IMR-90 (cell line): ENCODE data around the gene BSPRY. TPM values are rescaled to one million over a fixed set of nuclear protein-coding genes. Genes with fewer than 3 reads are reported as not detected.

ENCODE experiments used
- ATAC-seq: fragments of 200-7000 bp; cut with Tn5 transposase; 2 replicates; pipeline ENCODE4 v1.9.1; 2020; ENCODE audit warnings: low read depth, mild to moderate bottlenecking, moderate library complexity
- BruUV-seq: library from RNA; stranded (reverse); fragments of 400-500 nt; replicated peaks from 2 replicates; lab custom pipeline; 2021; lab: Mats Ljungman, UMichigan
- CTCF ChIA-PET: fragments of 300-600 bp; formaldehyde crosslinking; extraction: SDS; loops from one replicate; lab custom pipeline; 2021; ENCODE audit warnings: antibody characterized with exemption; lab: Yijun Ruan, JAX
- POLR2A ChIA-PET: fragments of 300-600 bp; sonication (Branson Sonifier 250); formaldehyde crosslinking; loops from one replicate; lab custom pipeline; 2022; ENCODE audit warnings: antibody characterized with exemption; ENCODE audit not compliant: unreplicated experiment; lab: Charles Lee
- DNase-seq: peaks from one replicate; pipeline ENCODE4 v3.0.0; 2013
- H2AFZ ChIP-seq: replicated peaks from 2 replicates; pipeline ENCODE3; 2013; ENCODE audit warnings: low read length, mild to moderate bottlenecking; ENCODE audit not compliant: poor library complexity
- H2AK5ac ChIP-seq: 2 replicates; pipeline ENCODE4 v1.6.1; 2013; ENCODE audit warnings: low read depth, low read length, inconsistent platforms
- H2AK9ac ChIP-seq: replicated peaks from 2 replicates; pipeline ENCODE3; 2013; ENCODE audit warnings: mild to moderate bottlenecking, low read depth, low read length, moderate library complexity; ENCODE audit not compliant: poor library complexity
- H2BK120ac ChIP-seq: 2 replicates; pipeline ENCODE4 v1.6.1; 2013; ENCODE audit warnings: low read depth, low read length, inconsistent platforms
- H2BK15ac ChIP-seq: 3 replicates; pipeline ENCODE4 v1.6.1; 2013; ENCODE audit warnings: low read depth, low read length, inconsistent platforms
- H2BK20ac ChIP-seq: 2 replicates; pipeline ENCODE4 v1.6.1; 2013; ENCODE audit warnings: low read depth, mild to moderate bottlenecking, inconsistent platforms, low read length, moderate library complexity
- H2BK5ac ChIP-seq: 2 replicates; pipeline ENCODE4 v1.6.1; 2013; ENCODE audit warnings: mild to moderate bottlenecking, low read depth, low read length, inconsistent platforms; ENCODE audit not compliant: poor library complexity, severe bottlenecking
- H3K14ac ChIP-seq: replicated peaks from 2 replicates; pipeline ENCODE4 v1.6.1; 2013; ENCODE audit warnings: low read depth, low read length, inconsistent platforms
- H3K18ac ChIP-seq: 2 replicates; pipeline ENCODE4 v1.6.1; 2013; ENCODE audit warnings: low read depth, low read length, control low read depth
- H3K23ac ChIP-seq: 2 replicates; pipeline ENCODE4 v1.6.1; 2013; ENCODE audit warnings: low read depth, low read length, inconsistent platforms
- H3K27ac ChIP-seq: 2 replicates; pipeline ENCODE4 v1.5.1; 2013; ENCODE audit warnings: mild to moderate bottlenecking, control low read depth, low read length; ENCODE audit not compliant: insufficient read depth
- H3K27me3 ChIP-seq: 2 replicates; pipeline ENCODE4 v1.6.1; 2013; ENCODE audit warnings: low read length; ENCODE audit not compliant: control insufficient read depth, insufficient read depth
- H3K36me3 ChIP-seq: 2 replicates; pipeline ENCODE4 v1.6.1; 2013; ENCODE audit warnings: low read length, mixed read lengths; ENCODE audit not compliant: control insufficient read depth, insufficient read depth
- H3K4ac ChIP-seq: 2 replicates; pipeline ENCODE4 v1.6.1; 2013; ENCODE audit warnings: low read depth, low read length, inconsistent platforms
- H3K4me1 ChIP-seq: 2 replicates; pipeline ENCODE4 v1.6.1; 2013; ENCODE audit warnings: low read length, mixed read lengths; ENCODE audit not compliant: control insufficient read depth, insufficient read depth
- H3K4me2 ChIP-seq: 2 replicates; pipeline ENCODE4 v1.6.1; 2013; ENCODE audit warnings: low read depth, mild to moderate bottlenecking, control low read depth, low read length, moderate library complexity
- H3K4me3 ChIP-seq: 2 replicates; pipeline ENCODE4 v1.5.1; 2013; ENCODE audit warnings: low read depth, mild to moderate bottlenecking, control low read depth, low read length, moderate library complexity; ENCODE audit not compliant: insufficient read depth
- H3K56ac ChIP-seq: 2 replicates; pipeline ENCODE4 v1.6.1; 2013; ENCODE audit warnings: low read length, inconsistent platforms; ENCODE audit not compliant: insufficient read depth; ENCODE audit errors: extremely low read depth
- H3K79me1 ChIP-seq, 2 experiments: 2 replicates each; pipeline ENCODE4 v1.6.1; 2013; ENCODE audit warnings: low read length in 2 of 2, inconsistent platforms in 1 of 2, low read depth in 1 of 2
- H3K9ac ChIP-seq: 2 replicates; pipeline ENCODE4 v1.6.1; 2013; ENCODE audit warnings: low read depth, low read length, control low read depth
- H3K9me1 ChIP-seq: 2 replicates; pipeline ENCODE4 v1.6.1; 2013; ENCODE audit warnings: low read length, inconsistent platforms; ENCODE audit not compliant: insufficient read depth
- H3K9me3 ChIP-seq: 2 replicates; pipeline ENCODE4 v1.6.1; 2013; ENCODE audit warnings: low read length; ENCODE audit not compliant: control insufficient read depth, insufficient read depth
- H4K20me1 ChIP-seq: 2 replicates; pipeline ENCODE4 v1.6.1; 2013; ENCODE audit warnings: low read length, inconsistent platforms; ENCODE audit not compliant: insufficient read depth
- H4K5ac ChIP-seq: 2 replicates; pipeline ENCODE4 v1.6.1; 2013; ENCODE audit warnings: mild to moderate bottlenecking, low read depth, low read length, control low read depth
- H4K8ac ChIP-seq, 2 experiments: 2 replicates each; pipeline ENCODE4 v1.6.1; 2013; ENCODE audit warnings: low read depth in 2 of 2, low read length in 2 of 2, control low read depth in 1 of 2, inconsistent platforms in 1 of 2
- H4K91ac ChIP-seq: 2 replicates; pipeline ENCODE4 v1.6.1; 2013; ENCODE audit warnings: low read depth, low read length, inconsistent platforms; ENCODE audit not compliant: insufficient read depth
- BHLHE40 ChIP-seq: fragments of 150-350 bp; IDR thresholded peaks from 2 replicates; pipeline ENCODE4 v1.6.1; 2016; ENCODE audit warnings: mild to moderate bottlenecking, low read depth, low read length
- CEBPB ChIP-seq: IDR thresholded peaks from 2 replicates; pipeline ENCODE4 v1.6.1; 2012; ENCODE audit warnings: low read depth, low read length, improper control_type of control experiment
- ELK1 ChIP-seq: fragments of 150-350 bp; IDR thresholded peaks from 2 replicates; pipeline ENCODE4 v1.6.1; 2016; ENCODE audit warnings: low read depth, mild to moderate bottlenecking, low read length, moderate library complexity, borderline replicate concordance
- MAFK ChIP-seq: IDR thresholded peaks from 2 replicates; pipeline ENCODE4 v1.6.1; 2012; ENCODE audit warnings: low read depth, low read length, improper control_type of control experiment
- MAZ ChIP-seq: IDR thresholded peaks from 2 replicates; pipeline ENCODE4 v1.6.1; 2012; ENCODE audit warnings: low read depth, mild to moderate bottlenecking, low read length, improper control_type of control experiment, moderate library complexity, borderline replicate concordance
- MXI1 ChIP-seq: IDR thresholded peaks from 2 replicates; pipeline ENCODE4 v1.6.1; 2012; ENCODE audit warnings: low read depth, mild to moderate bottlenecking, low read length, moderate library complexity, borderline replicate concordance
- POLR2A ChIP-seq: IDR thresholded peaks from 2 replicates; pipeline ENCODE4 v1.6.1; 2012; ENCODE audit warnings: mild to moderate bottlenecking, low read depth, low read length
- RAD21 ChIP-seq: IDR thresholded peaks from 2 replicates; pipeline ENCODE4 v1.6.1; 2012; ENCODE audit warnings: low read length, improper control_type of control experiment
- RCOR1 ChIP-seq: IDR thresholded peaks from 2 replicates; pipeline ENCODE4 v1.6.1; 2012; ENCODE audit warnings: mild to moderate bottlenecking, low read length, improper control_type of control experiment; ENCODE audit not compliant: insufficient replicate concordance
- RFX5 ChIP-seq: IDR thresholded peaks from 2 replicates; pipeline ENCODE4 v1.8.0; 2012; ENCODE audit warnings: low read depth, mild to moderate bottlenecking, low read length, moderate library complexity
- SMC3 ChIP-seq: fragments of 150-350 bp; IDR thresholded peaks from 2 replicates; pipeline ENCODE4 v1.6.1; 2016; ENCODE audit warnings: low read depth, mild to moderate bottlenecking, antibody characterized with exemption, low read length, moderate library complexity
- WGBS, 2 experiments: methylation state at CpG; one replicate each; pipeline versions ENCODE4 v1.1.5 to v1.1.7; 2013; ENCODE audit warnings: missing lambda C conversion rate in 2 of 2; ENCODE audit not compliant: insufficient read length in 1 of 2; ENCODE audit errors: extremely low coverage in 2 of 2; 5-methylcytosine and 5-hydroxymethylcytosine counted together
- dilution Hi-C: fragments of 300-500 bp; cut with HindIII; formaldehyde crosslinking; loops from one replicate; pipeline ENCODE4 v1.14.3; 2018; ENCODE audit warnings: low sequenced_read_pairs; ENCODE audit not compliant: unreplicated experiment
- in situ Hi-C: fragments of 300-500 bp; cut with MboI; formaldehyde crosslinking; loops from 3 replicates; pipeline ENCODE4 v1.14.3; 2019; ENCODE audit warnings: low sequenced_read_pairs, inconsistent platforms, mixed read lengths
- intact Hi-C: fragments of 100-400 bp; cut with micrococcal nuclease; formaldehyde crosslinking; loops from 2 replicates; pipeline ENCODE4 v1.10.0; 2022
- polyA plus RNA-seq, 3 experiments: library from polyadenylated mRNA; depleted of rRNA; stranded (reverse); fragments of >200 nt; gene quantifications; 2 replicates each; pipeline ENCODE4 v1.2.3, GENCODE V29; 2012; ENCODE audit warnings: low replicate concordance in 1 of 3
- total RNA-seq: library from RNA; depleted of rRNA; stranded (reverse); fragments of >200 nt; gene quantifications from 2 replicates; pipeline ENCODE4 v1.2.3, GENCODE V29; 2012

The BSPRY gene
- total and polyA plus RNA-seq, 2 of the 4 experiments (the other 2 are of a cell fraction), result not detected

- CTCF ChIA-PET, result no interaction called here
- no CpG with 5 or more reads among the region's 6 CpGs for WGBS, 2 experiments
Measured at GRCh38 chr9:113352006-113352405, 2.7 kb downstream of the BSPRY start.

More at GRCh38 chr9:113352006-113352405, 2.7 kb downstream of the BSPRY start:
- Histone ChIP-seq H4K8ac (no peak overlapping the region), H3K79me1 (no peaks in the 10 kb centered on the region), H3K4me3 (no peak overlapping the region), H2BK20ac (no peak overlapping the region), H2BK15ac (no peak overlapping the region), H3K23ac (no peak overlapping the region), H3K56ac (no peak overlapping the region), H3K4ac (no peak overlapping the region), H3K9ac (no peak overlapping the region), H3K27me3 (peaks cover 81% of the 10 kb centered on the region), H3K4me1 (no peaks in the 10 kb centered on the region), H2BK120ac (no peak overlapping the region), H2AFZ (no peak overlapping the region), H2AK5ac (no peak overlapping the region), H2BK5ac (no peak overlapping the region), H4K5ac (no peak overlapping the region), H3K36me3 (no peaks in the 10 kb centered on the region), H2AK9ac (no peak overlapping the region), H3K27ac (no peak overlapping the region), H3K9me1 (no peaks in the 10 kb centered on the region), H4K91ac (no peak overlapping the region), H3K4me2 (no peak overlapping the region), H4K20me1 (no peaks in the 10 kb centered on the region), H3K18ac (no peak overlapping the region), H3K9me3 (no peaks in the 10 kb centered on the region), H3K14ac (no peak overlapping the region)
- ATAC-seq (no peak), DNase-seq (no peak)
- BruUV-seq, result no TSS peak
- dilution Hi-C loops, result no loop called here
- in situ Hi-C loops, result no loop called here
- POLR2A ChIA-PET, result no interaction called here
- intact Hi-C loops, result no loop called here
- no peak for TF ChIP-seq MXI1
- no peak for TF ChIP-seq CEBPB
- TF ChIP-seq POLR2A, result no peak
- no peak for TF ChIP-seq MAZ
- no peak for TF ChIP-seq ELK1
- no peak for TF ChIP-seq RCOR1
- TF ChIP-seq SMC3, result no peak
- no peak for TF ChIP-seq BHLHE40
- TF ChIP-seq MAFK, result no peak
- no peak for TF ChIP-seq RFX5
- TF ChIP-seq RAD21, result no peak
